GM12878 (cell line): ENCODE data around the gene NTF3. TPM values are rescaled to one million over a fixed set of nuclear protein-coding genes. Genes with fewer than 3 reads are reported as not detected.

Experiments
- ATAC-seq: fragments of 200-7000 bp; cut with Tn5 transposase; 3 replicates; pipeline ENCODE4 v1.9.1; 2020; ENCODE audit warnings: mild to moderate bottlenecking, moderate library complexity
- BruUV-seq: library from RNA; stranded (reverse); fragments of 400-500 nt; replicated peaks from 2 replicates; lab custom pipeline; 2021; lab: Mats Ljungman, UMichigan
- CTCF ChIA-PET: fragments of 300-600 bp; sonication (Branson Sonifier 250); formaldehyde crosslinking; extraction: SDS; loops from one replicate; lab custom pipeline; 2021; ENCODE audit warnings: inconsistent platforms; lab: Yijun Ruan, JAX
- POLR2A ChIA-PET: fragments of 350-600 bp; formaldehyde crosslinking; extraction: SDS; loops from one replicate; lab custom pipeline; 2021; ENCODE audit warnings: inconsistent platforms; lab: Charles Lee
- RAD21 ChIA-PET: fragments of 300-600 bp; sonication (Branson Sonifier 250); formaldehyde crosslinking; loops from one replicate; lab custom pipeline; 2023; ENCODE audit warnings: antibody characterized with exemption; ENCODE audit not compliant: unreplicated experiment; lab: Charles Lee
- SMC1A ChIA-PET: fragments of 300-600 bp; sonication (Branson Sonifier 250); formaldehyde crosslinking; loops from one replicate; lab custom pipeline; 2023; ENCODE audit not compliant: unreplicated experiment, uncharacterized antibody; lab: Charles Lee
- DNase-seq: peaks from one replicate; pipeline ENCODE4 v3.0.0-alpha.2; 2011; ENCODE audit warnings: low read depth, low spot score
- FAIRE-seq: peaks from 3 replicates; lab custom pipeline; 2011; peaks lifted over from hg19 to GRCh38; lab: Jason Lieb, UNC
- H2AFZ ChIP-seq: 2 replicates; pipeline ENCODE4 v1.6.0; 2011; ENCODE audit warnings: low read depth, low read length, control low read depth; ENCODE audit not compliant: control insufficient read depth
- H3K27ac ChIP-seq: 2 replicates; pipeline ENCODE4 v1.5.1; 2011; ENCODE audit warnings: control low read depth; ENCODE audit not compliant: control insufficient read depth, insufficient read depth
- H3K27me3 ChIP-seq, 2 experiments: replicated peaks in 1 of 2; 2 replicates each; pipeline versions ENCODE4 v1.6.0 to v1.6.1; 2011; ENCODE audit warnings: low read length in 1 of 2; ENCODE audit not compliant: control insufficient read depth in 2 of 2, insufficient read depth in 2 of 2
- H3K36me3 ChIP-seq, 2 experiments: 2 replicates each; pipeline ENCODE4 v1.5.1; 2011; ENCODE audit warnings: low read length in 1 of 2; ENCODE audit not compliant: control insufficient read depth in 2 of 2, insufficient read depth in 2 of 2
- H3K4me1 ChIP-seq: 2 replicates; pipeline ENCODE4 v1.6.1; 2011; ENCODE audit warnings: mild to moderate bottlenecking, low read length, moderate library complexity, mixed read lengths; ENCODE audit not compliant: control insufficient read depth, insufficient read depth
- H3K4me2 ChIP-seq: 2 replicates; pipeline ENCODE4 v1.6.0; 2011; ENCODE audit warnings: control low read depth; ENCODE audit not compliant: control insufficient read depth, insufficient read depth
- H3K4me3 ChIP-seq: fragments of 200-600 bp; sonication (generic); 2 replicates; pipeline ENCODE4 v1.5.1; 2016
- H3K79me2 ChIP-seq: 2 replicates; pipeline ENCODE4 v1.6.0; 2011; ENCODE audit warnings: low read length; ENCODE audit not compliant: control insufficient read depth, insufficient read depth
- H3K9ac ChIP-seq: 2 replicates; pipeline ENCODE4 v1.8.0; 2011; ENCODE audit warnings: low read length, control low read depth, mixed read lengths; ENCODE audit not compliant: control insufficient read depth, insufficient read depth
- H3K9me3 ChIP-seq: replicated peaks from 3 replicates; pipeline ENCODE4 v1.5.1; 2011; ENCODE audit warnings: mild to moderate bottlenecking, low read length; ENCODE audit not compliant: control insufficient read depth, insufficient read depth
- H4K20me1 ChIP-seq: 2 replicates; pipeline ENCODE4 v1.6.0; 2011; ENCODE audit not compliant: control insufficient read depth, insufficient read depth
- FOXK2 ChIP-seq: fragments of 450-650 bp; IDR thresholded peaks from 2 replicates; pipeline ENCODE4 v1.6.1; 2017; ENCODE audit warnings: mild to moderate bottlenecking, moderate library complexity
- LARP7 ChIP-seq: fragments of 450-650 bp; IDR thresholded peaks from 2 replicates; pipeline ENCODE4 v1.6.1; 2017; ENCODE audit warnings: mild to moderate bottlenecking
- MTA2 ChIP-seq: fragments of 450-650 bp; IDR thresholded peaks from 2 replicates; pipeline ENCODE4 v1.6.1; 2016; ENCODE audit warnings: low read depth, mild to moderate bottlenecking, moderate library complexity
- PBX3 ChIP-seq: IDR thresholded peaks from 2 replicates; pipeline ENCODE4 v1.6.1; 2011; ENCODE audit warnings: mild to moderate bottlenecking, low read depth, low read length, moderate library complexity; ENCODE audit not compliant: insufficient replicate concordance
- POLR2AphosphoS5 ChIP-seq: IDR thresholded peaks from 2 replicates; pipeline ENCODE4 v1.6.1; 2011; ENCODE audit warnings: mild to moderate bottlenecking, low read length, inconsistent platforms
- REST ChIP-seq: IDR thresholded peaks from 2 replicates; pipeline ENCODE4 v1.6.1; 2012; ENCODE audit warnings: mild to moderate bottlenecking, low read depth, low read length
- STAT3 ChIP-seq: IDR thresholded peaks from 2 replicates; pipeline ENCODE4 v1.6.1; 2011; ENCODE audit warnings: low read depth, low read length, improper control_type of control experiment
- TCF3 ChIP-seq: IDR thresholded peaks from 2 replicates; pipeline ENCODE4 v1.6.1; 2012; ENCODE audit warnings: low read depth, mild to moderate bottlenecking, low read length, borderline replicate concordance; ENCODE audit not compliant: insufficient read depth
- ZSCAN29 ChIP-seq: fragments of 450-650 bp; IDR thresholded peaks from 2 replicates; pipeline ENCODE4 v1.6.1; 2017; ENCODE audit warnings: mild to moderate bottlenecking, moderate library complexity
- WGBS: methylation state at CpG from one replicate; pipeline ENCODE4 v1.1.6; 2016; ENCODE audit warnings: low lambda C conversion rate; ENCODE audit not compliant: insufficient replicate concordance, insufficient coverage; ENCODE audit errors: missing lambda C conversion rate; 5-methylcytosine and 5-hydroxymethylcytosine counted together
- in situ Hi-C: fragments of 300-500 bp; cut with MboI; formaldehyde crosslinking; loops from 9 replicates; pipeline ENCODE4 v1.14.3; 2018; ENCODE audit warnings: mixed read lengths
- intact Hi-C: fragments of 100-400 bp; cut with micrococcal nuclease; formaldehyde crosslinking; loops from one replicate; pipeline ENCODE4 v1.14.2; 2022; ENCODE audit not compliant: unreplicated experiment
- polyA plus RNA-seq, 11 experiments: library from polyadenylated mRNA; depleted of rRNA in 4 of 11; unstranded in 6 of 11; stranded (reverse) in 5 of 11; fragments of >200 nt; fragmentation: Nextera tagmentation in 4 of 11; fragmentation: Illumina TruSeq in 1 of 11; extraction: Ambion mirVana in 4 of 11; extraction: Trizol in 1 of 11; gene quantifications; 1 replicate in 1 of 11; 2 replicates in 10 of 11; pipeline versions ENCODE4 v1.2.1 to v1.2.3, GENCODE V29; 2011 to 2016; ENCODE audit warnings: inconsistent platforms in 2 of 11, missing spikeins in 2 of 11, low read depth in 1 of 11
- total RNA-seq, 4 experiments: library from RNA; depleted of rRNA in 3 of 4; stranded (reverse); fragments of >200 nt in 3 of 4; fragmentation: Illumina TruSeq in 1 of 4; extraction: Trizol in 1 of 4; gene quantifications; 2 replicates each; pipeline versions ENCODE4 v1.2.1 to v1.2.3, GENCODE V29; 2013 to 2021

NTF3 gene
- total and polyA plus RNA-seq, 10 of the 15 experiments (the other 5 are each of a cell fraction or from before 2014, with no cell fraction given) = 0.07 TPM; not detected in 9

- no peak overlapping the region for H3K4me3 ChIP-seq
- intact Hi-C loops = no loop called here
- SMC1A ChIA-PET = no interaction called here
- ATAC-seq (no peak), FAIRE-seq (no peak), DNase-seq (no peak)
- no peak overlapping the region for H3K9ac ChIP-seq
- in situ Hi-C loops = no loop called here
- no peak overlapping the region for H3K4me2 ChIP-seq
- TF ChIP-seq MTA2 (no peak), PBX3 (no peak), FOXK2 (no peak), ZSCAN29 (no peak), STAT3 (no peak), REST (no peak), POLR2AphosphoS5 (no peak), LARP7 (no peak), TCF3 (no peak)
- no peaks in the 10 kb centered on the region for H3K4me1 ChIP-seq
- no peaks in the 10 kb centered on the region for H3K79me2 ChIP-seq
- WGBS = 10% methylated on average over 38 of the region's 58 CpGs
- H3K9me3 ChIP-seq = no peaks in the 10 kb centered on the region
- POLR2A ChIA-PET = no interaction called here
- no peaks in the 10 kb centered on the region for H4K20me1 ChIP-seq
- H2AFZ ChIP-seq = no peak overlapping the region
- H3K27me3 ChIP-seq = peaks cover 4 to 12% of the 10 kb centered on the region in 2 experiments
- H3K27ac ChIP-seq = no peak overlapping the region
- H3K36me3 ChIP-seq = no peaks in the 10 kb centered on the region
- CTCF ChIA-PET = no interaction called here
- RAD21 ChIA-PET = no interaction called here
- no TSS peak for BruUV-seq
Observed at GRCh38 chr12:5430641-5431603, 986 bp upstream of the NTF3 start.
